SK-N-SH (cell line): ENCODE measurements around the gene HACD1. TPM values are rescaled to one million over a fixed set of nuclear protein-coding genes. Genes with fewer than 3 reads are reported as not detected.

Experiments used
- CTCF ChIA-PET: fragments of 300-600, 350-600 bp; formaldehyde crosslinking; extraction: SDS; loops from one replicate; lab custom pipeline; 2021; lab: Yijun Ruan, JAX
- POLR2A ChIA-PET: fragments of 350-600 bp; sonication (Branson Sonifier 250); formaldehyde crosslinking; extraction: SDS; loops from one replicate; lab custom pipeline; 2020; ENCODE audit warnings: antibody characterized with exemption, inconsistent platforms; lab: Yijun Ruan, JAX
- DNase-seq: peaks from one replicate; pipeline ENCODE4 v3.0.0; 2012
- H2AFZ ChIP-seq: fragments of 200-600 bp; sonication (generic); 2 replicates; pipeline ENCODE4 v1.8.1; 2016; ENCODE audit warnings: antibody characterized with exemption, mild to moderate bottlenecking, low read depth
- H3F3A ChIP-seq: fragments of 200-600 bp; sonication (generic); replicated peaks from 2 replicates; pipeline ENCODE3; 2016; ENCODE audit warnings: antibody characterized with exemption, mild to moderate bottlenecking; ENCODE audit not compliant: insufficient read depth
- H3K27ac ChIP-seq, 2 experiments: fragments of 200-500 bp in 1 of 2; fragments of 200-600 bp in 1 of 2; sonication (Bioruptor generic) in 1 of 2; sonication (generic), shearing (Covaris generic) in 1 of 2; 2 replicates each; pipeline versions ENCODE4 v1.5.1 to v1.6.1; 2014 to 2016; ENCODE audit warnings: low read depth in 2 of 2, inconsistent platforms in 1 of 2, low read length in 1 of 2, mild to moderate bottlenecking in 1 of 2, mixed read lengths in 1 of 2
- H3K27me3 ChIP-seq: fragments of 200-600 bp; sonication (generic), shearing (Covaris generic); 2 replicates; pipeline ENCODE4 v1.6.1; 2016; ENCODE audit warnings: mixed run types; ENCODE audit not compliant: insufficient read depth
- H3K36me3 ChIP-seq, 2 experiments: fragments of 200-500 bp in 1 of 2; fragments of 200-600 bp in 1 of 2; sonication (Bioruptor generic) in 1 of 2; sonication (generic) in 1 of 2; replicated peaks in 1 of 2; 2 replicates each; pipeline versions ENCODE3 to v1.5.1; 2014 to 2016; ENCODE audit warnings: low read length in 1 of 2, mild to moderate bottlenecking in 1 of 2; ENCODE audit not compliant: insufficient read depth in 2 of 2, control insufficient read depth in 1 of 2
- H3K4me1 ChIP-seq, 2 experiments: fragments of 200-500 bp in 1 of 2; fragments of 200-600 bp in 1 of 2; sonication (Bioruptor generic) in 1 of 2; sonication (generic), shearing (Covaris generic) in 1 of 2; 2 replicates each; pipeline versions ENCODE4 v1.5.1 to v1.6.1; 2014 to 2016; ENCODE audit warnings: low read depth in 1 of 2, low read length in 1 of 2, mixed run types in 1 of 2; ENCODE audit not compliant: insufficient read depth in 2 of 2, control insufficient read depth in 1 of 2
- H3K4me2 ChIP-seq: fragments of 200-600 bp; sonication (generic), shearing (Covaris generic); 2 replicates; pipeline ENCODE4 v1.6.1; 2017; ENCODE audit warnings: mixed run types
- H3K4me3 ChIP-seq, 2 experiments: fragments of 200-500 bp in 1 of 2; fragments of 200-600 bp in 1 of 2; sonication (Bioruptor generic) in 1 of 2; sonication (generic), shearing (Covaris generic) in 1 of 2; 2 replicates each; pipeline versions ENCODE4 v1.5.1 to v1.8.1; 2014 to 2016; ENCODE audit warnings: low read depth in 2 of 2, inconsistent platforms in 1 of 2, low read length in 1 of 2, mild to moderate bottlenecking in 1 of 2, mixed read lengths in 1 of 2, moderate library complexity in 1 of 2
- H3K79me2 ChIP-seq: fragments of 200-600 bp; sonication (generic); 2 replicates; pipeline ENCODE4 v1.8.1; 2017; ENCODE audit warnings: mild to moderate bottlenecking; ENCODE audit not compliant: insufficient read depth
- H3K9ac ChIP-seq: fragments of 200-600 bp; sonication (generic); 2 replicates; pipeline ENCODE4 v1.6.1; 2017; ENCODE audit warnings: mixed run types
- H3K9me2 ChIP-seq: fragments of 200-600 bp; sonication (generic); 2 replicates; pipeline ENCODE4 v1.6.1; 2017; ENCODE audit warnings: mixed run types
- H3K9me3 ChIP-seq: fragments of 200-600 bp; sonication (generic); 2 replicates; pipeline ENCODE4 v1.6.1; 2017; ENCODE audit warnings: mixed run types, mild to moderate bottlenecking, moderate library complexity
- H4K20me1 ChIP-seq: fragments of 200-600 bp; sonication (generic); 2 replicates; pipeline ENCODE4 v1.6.1; 2017; ENCODE audit warnings: mild to moderate bottlenecking, mixed run types; ENCODE audit not compliant: insufficient read depth
- EZH2phosphoT487 ChIP-seq: fragments of 200-600 bp; sonication (generic); IDR thresholded peaks from 2 replicates; pipeline ENCODE4 v1.6.1; 2017; ENCODE audit warnings: low read depth, mixed run types, mild to moderate bottlenecking, antibody characterized with exemption, moderate library complexity, borderline replicate concordance
- FOXJ3 ChIP-seq: sonication (generic); formaldehyde crosslinking; IDR thresholded peaks from 2 replicates; pipeline ENCODE4 v1.5.1; 2020; ENCODE audit warnings: mild to moderate bottlenecking, missing genetic modification reagents
- FOXM1 ChIP-seq: IDR thresholded peaks from 2 replicates; pipeline ENCODE4 v1.4.0; 2012; ENCODE audit warnings: low read depth, mild to moderate bottlenecking
- GABPA ChIP-seq: IDR thresholded peaks from 2 replicates; pipeline ENCODE4 v1.4.0; 2012; ENCODE audit warnings: low read depth, mild to moderate bottlenecking
- GATA2 ChIP-seq: sonication (generic); formaldehyde crosslinking; IDR thresholded peaks from 2 replicates; pipeline ENCODE4 v1.5.0; 2020; ENCODE audit warnings: mild to moderate bottlenecking, missing genetic modification reagents
- IRF3 ChIP-seq: fragments of 150-350 bp; IDR thresholded peaks from 2 replicates; pipeline ENCODE4 v1.6.1; 2016; ENCODE audit warnings: mild to moderate bottlenecking, low read depth, low read length
- JUND ChIP-seq: IDR thresholded peaks from 2 replicates; pipeline ENCODE4 v1.4.0; 2012
- MEF2A ChIP-seq: IDR thresholded peaks from 2 replicates; pipeline ENCODE4 v1.4.0; 2012; ENCODE audit warnings: low read depth, borderline replicate concordance
- NFIC ChIP-seq: IDR thresholded peaks from 2 replicates; pipeline ENCODE4 v1.4.0; 2012; ENCODE audit warnings: borderline replicate concordance
- NRF1 ChIP-seq: IDR thresholded peaks from 2 replicates; pipeline ENCODE4 v1.6.1; 2012; ENCODE audit warnings: low read depth, mild to moderate bottlenecking, low read length
- PBX3 ChIP-seq: IDR thresholded peaks from 2 replicates; pipeline ENCODE4; 2012
- RCOR1 ChIP-seq: fragments of 150-350 bp; IDR thresholded peaks from 2 replicates; pipeline ENCODE4 v1.6.1; 2017; ENCODE audit warnings: antibody characterized with exemption, low read length
- RFX5 ChIP-seq: IDR thresholded peaks from 2 replicates; pipeline ENCODE4 v1.6.1; 2012; ENCODE audit warnings: mild to moderate bottlenecking, improper control_type of control experiment, low read length
- RXRA ChIP-seq: IDR thresholded peaks from 2 replicates; pipeline ENCODE4 v1.4.0; 2012; ENCODE audit warnings: low read depth, mild to moderate bottlenecking, borderline replicate concordance
- SIN3A ChIP-seq: IDR thresholded peaks from 2 replicates; pipeline ENCODE4 v1.6.1; 2012; ENCODE audit warnings: low read depth, mild to moderate bottlenecking, low read length, moderate library complexity, borderline replicate concordance
- SMC3 ChIP-seq: IDR thresholded peaks from 2 replicates; pipeline ENCODE4 v1.6.1; 2012; ENCODE audit warnings: low read depth, low read length, improper control_type of control experiment
- TEAD4 ChIP-seq: IDR thresholded peaks from 2 replicates; pipeline ENCODE4 v1.4.0; 2012; ENCODE audit warnings: mild to moderate bottlenecking, borderline replicate concordance; ENCODE audit not compliant: insufficient read depth
- USF2 ChIP-seq: fragments of 150-350 bp; IDR thresholded peaks from 2 replicates; pipeline ENCODE4 v1.6.1; 2017; ENCODE audit warnings: antibody characterized with exemption, low read length, low read depth, borderline replicate concordance
- YY1 ChIP-seq: IDR thresholded peaks from 2 replicates; pipeline ENCODE4 v1.4.0; 2012; ENCODE audit warnings: low read depth, mild to moderate bottlenecking
- ZBTB33 ChIP-seq: IDR thresholded peaks from 2 replicates; pipeline ENCODE4 v1.4.0; 2012; ENCODE audit warnings: low read depth, borderline replicate concordance
- WGBS: methylation state at CpG from one replicate; pipeline ENCODE4 v1.1.6; 2017; ENCODE audit warnings: low lambda C conversion rate; 5-methylcytosine and 5-hydroxymethylcytosine counted together
- polyA plus RNA-seq, 3 experiments: library from polyadenylated mRNA; depleted of rRNA; stranded (reverse); fragments of >200 nt; gene quantifications; 2 replicates each; pipeline ENCODE4 v1.2.3, GENCODE V29; 2012

Gene HACD1
- polyA plus RNA-seq, 1 of the 3 experiments (the other 2 are of a cell fraction), result 23.9 TPM

GRCh38 chr10:17605936-17606335, 11.2 kb downstream of the HACD1 start:
- CTCF ChIA-PET, result interaction anchor here (0.5 to 1.8 kb wide), 7 partner anchors 9 to 706 kb away, joined by 3 to 9 read pairs (median 3); no protein-coding TSS in a partner anchor
- Histone ChIP-seq H3K9me2 (no peaks in the 10 kb centered on the region), H2AFZ (no peak overlapping the region), H3K27ac (no peak overlapping the region), H4K20me1 (no peaks in the 10 kb centered on the region)
- TF ChIP-seq TEAD4 (no peak), NFIC (no peak), SMC3 (no peak), EZH2phosphoT487 (no peak), NRF1 (no peak), FOXM1 (no peak), YY1 (no peak), ZBTB33 (no peak), IRF3 (no peak), MEF2A (no peak), USF2 (no peak), RXRA (no peak), RFX5 (no peak), PBX3 (no peak), SIN3A (no peak), RCOR1 (no peak), GATA2 (CRISPR knock-in tag) (no peak), JUND (no peak), GABPA (no peak), FOXJ3 (CRISPR knock-in tag) (no peak)
- TF ChIP-seq, all 33 proteins: peak for 0
- Histone ChIP-seq H3K4me1 (no peaks in the 10 kb centered on the region), H3K9ac (no peak overlapping the region), H3K79me2 (peaks cover 32% of the 10 kb centered on the region; the same call in 1 of the 2 replicates), H3K9me3 (no peaks in the 10 kb centered on the region), H3F3A (no peaks in the 10 kb centered on the region), H3K4me3 (no peak overlapping the region), H3K4me2 (no peak overlapping the region), H3K36me3 (peaks cover 2 to 9% of the 10 kb centered on the region in 2 experiments), H3K27me3 (no peaks in the 10 kb centered on the region)
- 94% methylated on average over 6 of the region's 6 CpGs for WGBS
- DNase-seq, result no peak
- POLR2A ChIA-PET, result no interaction called here
